GM20000 (cell line): Measurements from ENCODE around the gene PRDM16.

Experiments
- DNase-seq: peaks from one replicate; pipeline ENCODE4 v3.0.0; 2012; ENCODE audit warnings: low spot score
- TF ChIP-seq, protein P1 (sequence below): IDR thresholded peaks from 2 replicates; pipeline ENCODE4 v1.5.1; 2012; ENCODE audit warnings: mild to moderate bottlenecking, control low read depth; ENCODE audit errors: extremely low read depth, missing control alignments

PRDM16 gene

DNA sequence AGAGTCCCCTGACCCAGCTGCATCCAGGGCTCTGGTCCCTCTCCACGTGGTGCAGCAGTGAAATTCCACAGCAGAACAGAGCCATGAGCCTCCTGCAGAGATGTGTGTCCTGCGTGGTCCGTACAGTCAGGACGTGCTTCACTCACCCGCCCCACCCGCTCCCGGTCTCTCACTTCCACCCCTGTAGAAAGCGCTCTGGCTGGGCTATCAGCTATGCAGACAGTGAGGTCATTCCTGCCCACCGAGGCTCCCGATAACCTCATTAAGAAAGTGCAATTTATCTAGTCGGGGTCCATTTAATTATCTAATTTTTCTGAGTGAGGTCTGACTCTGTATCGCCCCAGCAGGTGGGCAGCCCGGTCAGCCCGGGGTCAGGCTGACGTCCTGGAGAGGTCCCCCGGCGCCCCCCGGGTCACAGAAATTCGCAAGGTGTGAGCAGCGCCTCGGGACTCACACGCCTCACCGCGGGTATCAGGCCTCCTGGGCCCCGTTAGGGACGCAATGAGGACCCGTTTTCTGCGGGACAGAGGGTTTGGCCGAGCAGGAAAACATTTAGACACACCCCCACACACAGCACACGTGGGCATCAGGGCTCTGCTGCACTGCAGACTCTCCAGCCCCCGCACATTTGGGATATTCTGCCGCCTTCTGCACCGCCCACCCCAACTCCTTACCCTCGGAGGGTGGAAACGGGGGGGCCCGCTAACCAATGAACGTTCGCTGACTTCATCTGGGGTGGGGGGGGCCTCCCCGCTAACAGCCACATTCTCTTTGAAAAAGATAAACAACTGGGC, 76.7 kb downstream of the PRDM16 start:
- TF ChIP-seq, protein P1, sequence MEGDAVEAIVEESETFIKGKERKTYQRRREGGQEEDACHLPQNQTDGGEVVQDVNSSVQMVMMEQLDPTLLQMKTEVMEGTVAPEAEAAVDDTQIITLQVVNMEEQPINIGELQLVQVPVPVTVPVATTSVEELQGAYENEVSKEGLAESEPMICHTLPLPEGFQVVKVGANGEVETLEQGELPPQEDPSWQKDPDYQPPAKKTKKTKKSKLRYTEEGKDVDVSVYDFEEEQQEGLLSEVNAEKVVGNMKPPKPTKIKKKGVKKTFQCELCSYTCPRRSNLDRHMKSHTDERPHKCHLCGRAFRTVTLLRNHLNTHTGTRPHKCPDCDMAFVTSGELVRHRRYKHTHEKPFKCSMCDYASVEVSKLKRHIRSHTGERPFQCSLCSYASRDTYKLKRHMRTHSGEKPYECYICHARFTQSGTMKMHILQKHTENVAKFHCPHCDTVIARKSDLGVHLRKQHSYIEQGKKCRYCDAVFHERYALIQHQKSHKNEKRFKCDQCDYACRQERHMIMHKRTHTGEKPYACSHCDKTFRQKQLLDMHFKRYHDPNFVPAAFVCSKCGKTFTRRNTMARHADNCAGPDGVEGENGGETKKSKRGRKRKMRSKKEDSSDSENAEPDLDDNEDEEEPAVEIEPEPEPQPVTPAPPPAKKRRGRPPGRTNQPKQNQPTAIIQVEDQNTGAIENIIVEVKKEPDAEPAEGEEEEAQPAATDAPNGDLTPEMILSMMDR, result no peak
- no peak for DNase-seq

DNA sequence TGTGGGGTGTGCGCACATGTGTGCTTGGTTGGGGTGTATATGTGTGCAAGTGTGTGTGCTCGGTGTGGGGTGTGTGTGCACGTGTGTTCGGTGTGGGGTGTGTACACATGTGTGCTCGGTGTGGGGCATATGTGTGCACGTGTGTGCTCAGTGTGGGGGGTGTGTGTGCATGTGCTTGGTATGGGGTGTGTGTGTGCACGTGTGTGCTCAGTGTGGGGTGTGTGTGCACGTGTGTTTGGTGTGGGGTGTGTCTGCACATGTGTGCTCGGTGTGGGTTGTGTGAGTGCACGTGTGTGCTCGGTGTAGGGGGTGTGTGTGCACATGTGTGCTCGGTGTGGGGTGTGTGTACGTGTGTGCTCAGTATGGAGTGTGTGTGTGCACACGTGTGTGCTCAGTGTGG, 77.5 kb downstream of the PRDM16 start:
- TF ChIP-seq, protein P1, result no peak
- DNase-seq, result no peak

DNA sequence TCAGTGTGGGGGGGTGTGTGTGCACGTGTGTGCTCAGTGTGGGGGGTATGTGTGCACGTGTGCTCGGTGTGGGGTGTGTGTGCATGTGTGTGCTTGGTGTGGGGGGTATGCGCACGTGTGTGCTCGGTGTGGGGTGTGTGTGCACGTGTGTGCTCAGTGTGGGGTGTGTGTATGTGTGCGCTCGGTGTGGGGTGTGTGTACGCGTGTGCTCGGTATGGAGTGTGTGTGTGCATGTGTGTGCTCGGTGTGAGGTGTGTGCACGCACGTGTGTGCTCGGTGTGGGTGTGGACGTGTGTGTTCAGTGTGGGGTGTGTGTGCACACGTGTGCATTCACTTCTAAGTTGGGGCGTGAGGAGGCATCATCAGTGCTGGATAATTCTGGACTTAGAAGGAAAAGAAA, 77.9 kb downstream of the PRDM16 start:
- TF ChIP-seq, protein P1, result no peak
- no peak for DNase-seq

DNA sequence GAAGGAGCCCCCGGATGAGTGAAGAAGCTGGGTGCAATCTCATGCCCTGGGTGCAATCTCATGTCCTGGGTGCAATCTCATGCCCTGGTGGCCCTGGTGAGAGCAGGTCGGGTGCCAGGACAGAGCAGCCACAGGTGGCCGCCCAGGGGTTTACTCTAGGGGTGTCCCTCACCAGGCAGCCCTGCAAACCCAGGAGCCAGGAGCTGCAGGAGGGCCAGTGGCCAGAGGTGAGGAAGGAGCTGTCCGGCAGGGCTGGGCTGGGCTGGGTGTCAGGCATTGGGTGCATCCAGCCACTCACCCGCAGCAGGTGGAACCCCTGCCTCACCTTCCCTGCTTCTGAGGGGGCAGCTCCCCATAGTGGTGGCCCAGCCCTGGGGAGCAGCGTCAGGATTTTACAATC, 79.2 kb downstream of the PRDM16 start:
- TF ChIP-seq, protein P1, result no peak
- DNase-seq, result no peak

DNA sequence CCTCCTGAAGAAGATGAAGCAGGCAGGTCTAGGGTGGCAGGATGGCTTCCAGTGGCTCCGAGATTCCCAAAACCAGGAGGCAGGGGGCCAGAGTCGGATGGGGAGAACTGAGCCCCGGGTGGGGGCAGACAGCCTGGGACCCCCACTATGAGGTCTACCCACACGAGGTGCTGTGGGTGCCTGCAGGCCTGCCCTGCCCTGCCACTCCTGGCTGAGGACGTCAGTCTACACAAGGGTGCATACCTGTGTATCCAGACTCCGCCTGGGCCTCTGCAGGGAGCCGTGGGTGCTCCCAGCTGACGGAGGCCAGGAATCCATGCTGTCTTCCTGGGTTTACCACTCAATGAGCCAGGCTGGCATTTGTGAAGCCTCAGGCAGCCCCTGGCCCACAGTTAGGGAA, 80.3 kb downstream of the PRDM16 start:
- TF ChIP-seq, protein P1, result no peak
- no peak for DNase-seq

DNA sequence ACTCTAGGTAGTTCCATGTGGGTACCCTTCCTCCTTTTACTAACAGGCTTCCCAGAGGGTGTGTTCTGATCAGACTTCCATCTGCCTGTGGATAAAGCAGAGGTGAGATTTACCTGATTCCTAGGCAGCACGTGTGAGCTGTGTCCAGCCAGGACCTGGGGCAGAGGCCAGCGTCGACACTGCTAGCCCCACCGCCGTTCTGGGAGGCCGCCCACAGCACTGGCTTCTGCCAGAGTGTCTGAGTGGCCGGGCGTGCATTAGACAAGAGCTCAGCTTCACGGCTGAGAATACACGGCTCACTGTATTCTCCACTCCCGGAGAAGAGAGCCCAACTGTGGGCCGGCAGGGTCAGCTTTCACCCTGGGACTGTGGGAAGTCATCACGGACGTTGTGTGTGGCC, 82.5 kb downstream of the PRDM16 start:
- DNase-seq, result no peak
- TF ChIP-seq, protein P1, result no peak

DNA sequence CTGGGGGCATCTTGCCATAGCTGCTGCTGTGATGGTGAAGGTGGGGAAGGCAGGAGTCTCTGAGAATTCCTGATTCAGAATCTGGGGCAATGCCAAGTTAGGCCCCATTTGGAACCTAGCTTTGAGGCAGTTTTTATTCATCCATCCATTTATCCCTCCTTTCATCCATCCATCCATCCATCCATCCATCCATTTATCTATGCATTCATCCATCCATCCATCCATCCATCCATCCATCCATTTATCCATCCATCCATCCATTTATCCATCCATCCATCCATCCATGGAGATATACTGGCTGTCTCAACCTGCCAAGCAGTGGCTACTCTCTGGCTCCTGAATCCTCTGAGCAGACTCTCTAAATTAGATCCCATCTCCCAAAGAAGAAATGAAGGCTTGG, 83.1 kb downstream of the PRDM16 start:
- TF ChIP-seq, protein P1, result no peak
- no peak for DNase-seq
